ENCODE results near the gene HDGF.
A peak's percentile ranks its signal among the peaks of the same experiment; 100 is the strongest.

Gene HDGF

DNA sequence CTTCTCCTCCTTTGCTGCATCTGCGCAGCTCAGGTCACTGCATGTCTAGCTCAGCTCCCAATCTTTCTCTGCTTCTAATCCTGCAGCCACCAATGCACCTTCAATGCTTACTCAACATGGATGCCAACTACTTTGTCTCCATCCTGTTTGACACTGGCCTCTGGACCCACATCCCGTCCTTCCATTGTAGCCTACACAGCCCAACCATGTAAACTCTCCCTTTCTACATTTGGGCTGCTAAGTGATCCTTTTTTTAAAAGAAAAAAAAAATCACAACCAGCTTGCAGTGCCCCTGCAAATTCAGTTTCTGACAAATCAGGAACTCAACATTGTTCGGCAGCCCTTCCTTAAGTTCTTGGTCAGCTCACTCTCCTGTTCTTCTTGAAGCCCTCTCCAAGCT is 36.6 kb downstream of the HDGF start:
- DNase-seq, result no peak

- no peak for DNase-seq
Measured at GRCh38 chr1:156712626-156713025, 38.8 kb downstream of the HDGF start.

- DNase-seq, result no peak
Measured at GRCh38 chr1:156711011-156711817, 40.3 kb downstream of the HDGF start.

DNA sequence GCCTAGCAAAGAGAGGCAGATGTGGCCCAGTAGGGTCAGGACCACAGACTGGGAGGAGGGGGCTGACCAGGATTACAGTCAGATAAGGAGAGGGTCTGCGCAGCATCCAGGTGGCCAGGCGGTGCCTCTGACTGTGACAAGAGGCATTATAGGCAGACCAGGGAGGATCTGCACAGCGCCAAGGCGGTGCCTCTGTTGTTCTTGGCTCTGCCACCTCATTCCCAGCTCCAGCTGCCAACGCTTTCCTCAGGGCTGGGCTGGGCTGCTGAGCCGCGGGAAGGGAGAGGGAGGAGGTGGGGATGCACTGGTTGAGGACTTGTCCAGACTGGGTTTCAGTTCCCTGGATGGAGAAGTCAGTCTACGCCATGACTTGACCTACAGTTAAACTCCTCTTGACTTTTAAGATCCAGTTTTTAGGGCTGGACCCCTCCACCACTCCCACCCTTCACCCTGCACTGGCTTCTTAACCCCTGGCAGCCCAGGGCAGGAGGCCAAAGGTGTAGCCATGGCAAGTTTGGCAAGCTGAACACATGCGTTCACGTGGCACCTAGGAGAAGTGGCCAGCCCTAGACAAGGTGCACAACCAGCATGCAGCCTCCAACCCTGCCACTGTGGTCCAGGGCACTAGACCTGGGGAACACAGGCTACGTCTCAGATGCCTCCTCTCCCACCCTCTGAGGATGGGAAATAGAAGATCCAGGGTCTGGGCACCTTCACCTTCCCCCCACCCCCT is 41.6 kb downstream of the HDGF start:
- DNase-seq, result peak; percentile 58

- DNase-seq, result no peak
Measured at GRCh38 chr1:156709031-156709430, 42.4 kb downstream of the HDGF start.

- no peak for DNase-seq
Measured at GRCh38 chr1:156708218-156708661, 43.2 kb downstream of the HDGF start.

- DNase-seq, result no peak
Measured at GRCh38 chr1:156707417-156708217, 43.9 kb downstream of the HDGF start.

- no peak for DNase-seq
Measured at GRCh38 chr1:156706657-156707416, 44.6 kb downstream of the HDGF start.

- peak; percentile 11 for DNase-seq
Measured at GRCh38 chr1:156705918-156706656, 45.4 kb downstream of the HDGF start.

DNA sequence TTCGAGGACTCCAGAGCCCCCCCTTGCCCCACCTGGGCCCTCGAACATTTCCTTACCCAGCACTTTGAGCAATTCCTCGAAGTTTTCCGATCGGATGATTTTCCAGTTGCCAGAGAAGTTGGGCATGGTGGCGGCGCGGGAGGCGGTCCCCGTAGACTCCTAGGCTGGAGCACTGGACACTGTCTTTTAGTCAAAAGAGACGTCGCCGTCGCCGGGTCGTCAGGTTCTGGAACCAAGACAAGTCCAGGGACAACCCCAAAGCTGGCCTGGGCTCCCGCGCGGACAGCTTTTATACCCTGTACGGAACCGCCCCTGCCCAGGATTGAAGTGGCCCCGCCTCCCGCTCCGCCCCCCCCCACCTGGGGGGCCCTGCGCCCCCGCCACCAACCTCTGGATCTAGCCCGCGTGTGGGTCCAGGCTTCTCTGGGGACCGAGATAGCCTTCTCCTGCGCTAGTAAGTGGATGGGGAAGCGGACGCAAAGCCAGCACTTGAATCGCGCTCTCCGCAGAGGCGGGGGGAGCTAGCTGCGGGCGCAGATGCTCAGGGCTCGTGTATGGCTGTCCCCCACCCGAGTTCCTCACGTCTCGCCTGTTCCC is 46.1 kb downstream of the HDGF start, which contains the start of gene CRABP2:
Gene CRABP2 (minus strand): TSS at position 263 of the 597 bp plus-strand sequence. CDS start 137 bp downstream, at position 126.
- DNase-seq, result no peak

DNA sequence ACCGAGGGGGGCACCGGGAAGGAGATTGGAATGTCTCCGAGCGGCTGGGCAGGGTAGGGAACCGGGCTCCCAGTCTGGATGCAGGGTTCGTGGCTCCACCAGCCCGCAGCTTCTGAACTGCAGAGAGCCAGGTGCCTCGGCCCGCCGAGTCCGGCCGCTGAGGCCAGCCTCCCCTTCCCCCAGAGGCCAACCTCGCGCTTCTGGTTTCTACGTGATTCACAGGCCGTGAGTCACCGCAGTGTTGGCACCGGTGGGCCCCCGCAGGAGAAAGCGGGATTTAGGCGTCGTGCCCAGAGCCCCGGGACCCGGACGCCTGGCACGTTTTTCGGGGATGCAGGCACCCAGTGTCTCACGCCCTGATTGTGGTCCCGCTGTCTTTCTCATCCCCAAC is 46.5 kb downstream of the HDGF start:
- no peak for DNase-seq

DNA sequence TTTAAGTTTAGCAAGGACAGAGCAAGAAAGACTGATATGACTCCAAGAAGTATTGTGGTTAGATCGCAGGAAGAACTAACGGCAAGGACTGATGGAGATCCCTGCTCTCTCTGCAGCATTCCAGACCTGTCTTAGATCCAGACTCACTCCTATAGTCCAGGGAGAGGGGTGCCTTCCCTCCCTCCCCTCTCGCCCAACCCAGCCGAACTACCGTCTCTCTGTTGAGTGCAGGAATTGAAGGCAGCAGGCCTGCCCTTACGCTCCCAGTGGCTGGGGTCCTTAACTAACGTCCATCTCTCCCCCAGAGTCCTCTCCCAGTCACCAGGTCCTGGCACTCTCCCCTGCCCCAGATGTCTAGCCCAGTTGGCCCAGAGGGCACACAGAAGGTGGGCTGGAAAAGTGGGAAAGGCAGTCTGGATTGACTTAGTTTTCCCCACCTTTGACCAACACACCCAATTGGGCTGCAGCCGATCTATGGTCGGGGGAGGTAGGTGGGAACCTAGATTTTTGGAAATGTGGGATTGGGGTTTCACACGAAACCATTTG is 47.2 kb downstream of the HDGF start:
- DNase-seq, result no peak

- no peak for DNase-seq
Measured at GRCh38 chr1:156703741-156704140, 47.7 kb downstream of the HDGF start.

DNA sequence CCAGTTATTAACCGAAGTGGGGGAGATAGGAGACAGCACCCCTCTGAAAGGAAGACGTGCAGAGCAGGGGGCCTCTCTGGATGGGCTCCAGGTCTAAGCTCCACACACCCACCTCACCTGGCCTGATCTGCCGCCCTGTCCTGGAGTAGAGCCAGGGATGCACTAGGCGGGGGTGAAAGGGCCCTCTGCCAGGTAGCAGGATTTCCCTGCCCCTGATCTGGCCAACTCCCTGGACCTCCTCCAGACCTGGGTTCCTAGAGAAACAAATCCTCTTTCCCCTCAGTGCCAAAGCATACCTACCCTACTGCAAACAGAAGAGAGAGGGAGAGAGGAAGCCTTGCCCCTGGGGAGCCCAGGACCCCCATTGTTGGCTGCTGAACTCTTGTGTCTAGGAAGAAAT is 48.1 kb downstream of the HDGF start:
- DNase-seq, result peak; percentile 23

DNA sequence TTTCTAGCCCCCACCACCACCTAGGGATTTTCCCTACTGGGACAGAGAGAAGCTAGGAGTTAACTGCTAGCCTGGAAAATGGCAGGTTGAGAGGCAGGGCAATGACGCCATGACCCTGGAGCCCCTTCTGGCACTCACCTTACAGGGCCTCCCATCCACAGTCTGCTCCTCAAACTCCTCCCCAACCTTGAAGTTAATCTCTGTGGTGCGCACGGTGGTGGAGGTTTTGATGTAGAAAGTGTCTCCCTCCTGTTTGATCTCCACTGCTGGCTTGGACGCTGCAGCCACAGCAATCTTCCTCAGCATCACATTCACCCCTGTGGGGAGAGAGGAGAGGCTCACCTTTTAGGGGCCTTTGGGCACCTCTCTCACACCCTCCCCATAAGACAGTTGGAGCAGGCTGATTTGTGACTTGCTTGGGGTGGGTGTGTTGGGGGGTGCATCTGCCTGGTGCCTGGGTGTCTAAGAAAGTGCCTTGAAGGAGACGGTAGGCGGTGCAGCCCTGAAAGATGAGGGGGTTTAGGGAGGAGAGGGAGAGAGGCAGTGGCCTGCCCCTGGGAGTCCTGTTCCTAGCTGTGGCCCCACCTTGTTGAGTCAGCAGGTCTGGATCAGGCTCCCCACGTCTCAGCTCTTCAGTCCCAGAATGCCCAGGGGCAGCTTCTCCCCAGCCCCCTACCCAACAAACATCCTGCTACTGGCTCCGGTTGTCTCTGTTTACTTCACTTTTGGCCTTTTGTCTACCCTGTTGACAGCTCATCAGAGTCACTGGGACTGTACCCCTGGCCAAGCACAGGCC is 50.5 kb downstream of the HDGF start:
- DNase-seq, result no peak

DNA sequence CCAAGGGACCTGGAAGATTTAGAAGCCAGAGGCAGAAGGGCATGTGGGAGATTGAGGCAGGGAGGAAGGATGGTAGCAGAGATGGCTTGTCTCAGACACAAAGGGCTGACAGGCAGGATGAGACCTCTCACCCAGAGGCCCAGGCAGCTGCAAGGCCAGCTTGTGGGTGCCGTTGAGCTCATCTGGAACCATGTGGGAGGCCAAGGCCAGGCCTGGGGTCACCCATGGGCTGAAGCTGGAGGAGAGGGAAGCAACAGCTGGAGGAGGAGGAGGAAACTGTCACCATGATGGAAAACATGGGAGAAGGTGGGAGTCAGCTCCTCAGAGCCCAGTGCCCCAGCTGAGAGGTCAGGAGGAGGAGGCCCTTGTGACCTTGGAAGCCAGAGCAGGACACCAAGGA is 52.5 kb downstream of the HDGF start:
- DNase-seq, result no peak

GRCh38 chr1:156697481-156697880 is 54.0 kb downstream of the HDGF start:
- DNase-seq, result no peak

DNA sequence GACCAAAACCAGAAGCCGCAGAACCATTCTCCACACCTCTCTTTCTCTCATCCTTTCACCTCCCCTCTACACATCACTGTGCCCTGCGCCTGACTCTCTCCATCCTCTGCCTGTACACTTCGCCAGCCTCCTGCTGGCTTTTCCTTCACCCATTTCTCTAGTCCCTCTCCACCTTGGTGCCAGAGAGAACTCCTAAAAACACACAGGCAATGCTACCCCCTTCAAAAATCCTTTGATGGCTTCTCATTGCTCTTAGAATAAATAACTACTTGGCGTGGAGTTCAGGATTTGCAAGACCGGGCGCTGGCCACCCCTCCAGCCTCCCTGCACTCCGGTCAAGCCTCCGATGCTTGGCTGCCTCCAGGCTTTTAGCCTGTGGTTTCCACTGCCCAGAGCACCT is 54.7 kb downstream of the HDGF start:
- no peak for DNase-seq

DNA sequence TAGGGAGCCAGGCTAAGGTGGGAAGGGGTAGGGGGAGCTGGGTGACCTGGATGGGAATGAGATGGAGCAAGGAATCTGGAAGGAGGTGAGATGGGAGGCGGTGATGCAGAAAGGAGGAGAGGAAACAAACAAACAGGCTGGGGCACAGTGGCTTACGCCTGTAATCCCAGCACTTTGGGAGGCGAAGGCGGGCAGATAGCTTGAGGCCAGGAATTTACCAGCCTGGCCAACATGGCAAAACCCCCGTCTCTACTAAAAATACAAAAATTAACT is 56.8 kb downstream of the HDGF start:
- no peak for DNase-seq

DNA sequence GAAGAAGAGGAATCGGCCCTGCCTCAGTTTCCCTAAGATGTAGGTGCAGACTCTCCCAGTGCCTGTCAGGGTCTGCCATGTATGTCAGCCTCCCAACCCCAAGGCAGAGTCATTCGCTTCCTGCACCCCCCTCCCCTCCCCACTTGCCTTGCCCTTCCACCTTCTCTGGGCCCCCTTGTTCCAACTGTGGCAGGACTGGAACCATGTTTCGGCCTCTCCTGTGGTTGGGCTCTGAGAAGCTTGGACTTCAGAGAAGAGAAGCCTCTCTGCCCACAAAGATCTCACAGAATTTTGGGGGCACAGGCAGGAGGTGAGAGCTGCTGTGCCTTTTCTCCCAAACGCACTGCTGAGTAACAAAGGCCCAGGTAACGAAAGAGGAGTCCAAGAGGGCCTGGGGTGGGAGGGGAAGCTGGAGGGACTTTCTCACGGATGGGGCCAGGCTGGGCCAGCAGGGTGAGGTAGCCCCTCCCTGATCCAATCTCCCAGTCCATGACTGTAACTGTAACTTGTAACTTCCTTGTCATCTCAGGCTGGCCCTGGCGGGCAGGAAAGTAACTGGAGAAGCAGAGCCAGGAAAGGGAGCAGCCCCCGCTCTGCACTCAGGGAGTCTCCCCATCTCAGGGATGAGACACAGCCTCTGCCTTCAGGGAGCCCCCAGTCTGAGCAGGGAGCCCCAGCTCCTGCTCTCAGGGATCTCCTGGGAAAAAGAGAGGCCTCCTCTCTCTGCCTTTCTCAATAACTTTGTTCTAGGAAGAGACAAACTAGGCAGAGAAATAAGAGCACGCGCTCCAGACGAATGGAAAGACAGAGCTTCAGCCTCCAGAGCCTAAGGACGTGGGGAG is 57.4 kb downstream of the HDGF start:
- no peak for DNase-seq
